GM06990 (cell line): ENCODE measurements around the gene GUCA2B.

Experiments
- DNase-seq: peaks from one replicate; pipeline ENCODE4 v3.0.0-alpha.2; 2011; ENCODE audit not compliant: insufficient read length; ENCODE audit errors: extremely low read depth
- H3K27me3 ChIP-seq: replicated peaks from 2 replicates; pipeline ENCODE4 v1.6.0; 2011; ENCODE audit warnings: low read length; ENCODE audit not compliant: control insufficient read depth, insufficient read depth
- H3K36me3 ChIP-seq: 2 replicates; pipeline ENCODE4 v1.5.1; 2011; ENCODE audit warnings: low read length; ENCODE audit not compliant: control insufficient read depth, insufficient read depth
- H3K4me3 ChIP-seq: replicated peaks from 2 replicates; pipeline ENCODE4 v1.5.1; 2011; ENCODE audit warnings: low read depth, mild to moderate bottlenecking, control low read depth, low read length
- CTCF ChIP-seq: IDR thresholded peaks from 2 replicates; pipeline ENCODE4 v1.5.1; 2011; ENCODE audit warnings: low read length, control low read depth, mild to moderate bottlenecking, inconsistent platforms; ENCODE audit not compliant: insufficient read depth, poor library complexity, severe bottlenecking

Gene GUCA2B

GRCh38 chr1:42178249-42178648 is 25.0 kb downstream of the GUCA2B start:
- no peak for TF ChIP-seq CTCF
- H3K4me3 ChIP-seq = no peak overlapping the region
- H3K36me3 ChIP-seq = peaks cover 2% of the 10 kb centered on the region
- DNase-seq = no peak
- H3K27me3 ChIP-seq = no peaks in the 10 kb centered on the region

DNA sequence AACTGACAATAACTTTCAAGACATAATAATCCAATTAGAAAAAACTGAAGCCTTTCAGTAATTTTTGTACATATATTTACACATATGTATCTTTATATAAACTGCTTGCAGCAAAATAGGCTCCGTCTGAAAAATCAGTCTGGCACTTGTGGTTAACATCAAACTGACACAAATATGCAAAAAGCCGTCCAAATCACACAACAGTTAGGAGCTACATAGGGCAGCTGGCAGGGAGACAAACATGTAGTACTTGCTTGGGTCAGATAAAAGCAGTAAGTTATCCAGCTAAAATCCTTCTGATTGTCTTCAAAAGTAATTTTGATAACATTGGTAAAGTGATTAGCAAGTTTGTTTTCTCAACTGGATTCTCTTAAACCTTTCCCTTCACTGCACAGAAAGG is 26.1 kb downstream of the GUCA2B start:
- H3K27me3 ChIP-seq = no peaks in the 10 kb centered on the region
- TF ChIP-seq CTCF = no peak
- H3K4me3 ChIP-seq = no peak overlapping the region
- peaks cover 2% of the 10 kb centered on the region for H3K36me3 ChIP-seq
- no peak for DNase-seq

- Histone ChIP-seq H3K4me3 (no peak overlapping the region), H3K36me3 (peaks cover 2% of the 10 kb centered on the region), H3K27me3 (no peaks in the 10 kb centered on the region)
- DNase-seq = no peak
- TF ChIP-seq CTCF = no peak
These were observed 26.7 kb downstream of the GUCA2B start for GRCh38 chr1:42179900-42180329.

GRCh38 chr1:42181687-42182086 is 28.5 kb downstream of the GUCA2B start:
- Histone ChIP-seq H3K36me3 (peaks cover 5% of the 10 kb centered on the region), H3K4me3 (no peak overlapping the region), H3K27me3 (no peaks in the 10 kb centered on the region)
- no peak for DNase-seq
- TF ChIP-seq CTCF = no peak

GRCh38 chr1:42183210-42183956 is 30.2 kb downstream of the GUCA2B start:
- TF ChIP-seq CTCF = no peak
- peaks cover 5% of the 10 kb centered on the region for H3K36me3 ChIP-seq

GRCh38 chr1:42183957-42184268 is 30.7 kb downstream of the GUCA2B start:
- Histone ChIP-seq H3K36me3 (peaks cover 5% of the 10 kb centered on the region), H3K27me3 (no peaks in the 10 kb centered on the region), H3K4me3 (no peak overlapping the region)
- no peak for TF ChIP-seq CTCF
- no peak for DNase-seq

More at GRCh38 chr1:42183210-42183956, 30.2 kb downstream of the GUCA2B start:
- no peak for DNase-seq
- Histone ChIP-seq H3K4me3 (no peak overlapping the region), H3K27me3 (no peaks in the 10 kb centered on the region)
